ENCODE data around the gene SNX25. TPM values are rescaled to one million over a fixed set of nuclear protein-coding genes. Genes with fewer than 3 reads are reported as not detected.
"Not testable (repeated sequence)": the region's sequence is repeated elsewhere in the genome, so short reads cannot be mapped to it uniquely, and the experiment has no call there.

Gene SNX25
- 14.5 and 19.8 TPM in 2 replicates for total RNA-seq (2014; rRNA removed; shearing (Covaris generic))

DNA sequence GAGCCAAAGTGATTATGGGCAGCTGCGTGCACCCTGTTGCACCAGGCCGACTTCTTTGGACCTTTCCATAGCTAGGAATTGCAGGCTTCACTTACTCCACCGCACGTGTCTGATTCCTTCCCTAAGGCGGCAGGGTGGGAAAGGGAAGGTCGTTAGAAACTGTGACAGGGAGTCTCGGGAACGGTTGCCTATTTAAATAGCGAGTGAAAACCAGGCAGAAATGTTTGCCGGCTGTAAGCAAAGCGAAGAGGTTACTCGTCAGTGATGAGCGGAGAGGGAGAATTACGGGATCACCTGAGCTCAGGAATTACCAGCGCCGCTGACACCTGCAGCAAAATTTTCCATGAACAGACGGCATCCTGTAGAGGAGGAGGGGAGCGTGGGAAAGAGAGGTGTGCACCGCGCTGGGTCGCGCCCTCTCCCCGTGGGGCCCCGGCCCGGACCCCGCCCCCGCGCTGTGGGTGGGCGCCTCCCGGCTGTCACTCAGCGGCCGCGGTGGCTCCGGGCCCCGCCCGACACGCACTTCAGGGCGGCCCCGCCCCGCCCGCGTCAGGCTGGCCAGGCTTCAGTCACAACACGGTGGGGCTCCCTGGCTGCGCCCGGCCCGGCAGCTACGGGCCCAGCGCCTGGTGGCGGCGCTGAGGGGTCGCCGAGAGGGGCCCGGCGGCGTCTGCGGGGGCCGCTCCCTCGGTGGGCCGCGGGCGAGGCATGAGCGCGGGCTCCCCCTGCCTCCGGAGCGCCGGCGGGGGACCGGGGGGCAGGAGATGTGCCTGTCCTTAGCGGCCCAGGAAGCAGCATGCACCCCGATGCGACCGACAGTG lies at the start of gene SNX25:
TSS of gene SNX25 (plus strand) at position 568 of the 821 bp plus-strand sequence. CDS start at position 797, 229 bp downstream.
- peak; percentile 75 for DNase-seq (ENCODE audit: low read depth)

DNA sequence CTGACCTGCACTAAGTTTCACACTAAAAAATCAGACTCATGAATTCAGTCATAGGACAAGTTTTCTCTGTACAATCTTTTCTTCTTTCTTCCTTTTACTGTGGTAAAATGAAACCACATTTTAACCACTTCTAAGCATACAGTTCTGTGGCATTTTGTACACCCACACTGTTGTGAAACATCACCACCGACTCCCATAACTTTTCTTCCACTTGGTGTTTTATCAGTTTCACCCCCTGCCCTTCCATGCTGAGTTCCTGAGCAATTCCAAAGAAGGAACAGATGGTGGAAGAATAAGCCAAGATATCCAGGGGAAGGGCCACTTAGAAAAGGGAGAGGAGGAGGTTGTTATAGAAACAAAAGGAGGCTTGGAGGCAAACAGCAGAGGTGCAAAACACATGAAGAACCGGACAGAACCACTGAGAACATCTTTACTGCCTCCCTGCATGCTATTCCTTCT lies 43.8 kb upstream of the SNX25 start:
- peak; percentile 34 for DNase-seq (ENCODE audit: low read depth)

GRCh38 chr4:185167234-185167633 lies 42.2 kb upstream of the SNX25 start:
- DNase-seq (ENCODE audit: low read depth) = peak; percentile 16

- no peak for DNase-seq (ENCODE audit: low read depth)
These were observed 37.9 kb upstream of the SNX25 start for GRCh38 chr4:185171373-185172071.

DNA sequence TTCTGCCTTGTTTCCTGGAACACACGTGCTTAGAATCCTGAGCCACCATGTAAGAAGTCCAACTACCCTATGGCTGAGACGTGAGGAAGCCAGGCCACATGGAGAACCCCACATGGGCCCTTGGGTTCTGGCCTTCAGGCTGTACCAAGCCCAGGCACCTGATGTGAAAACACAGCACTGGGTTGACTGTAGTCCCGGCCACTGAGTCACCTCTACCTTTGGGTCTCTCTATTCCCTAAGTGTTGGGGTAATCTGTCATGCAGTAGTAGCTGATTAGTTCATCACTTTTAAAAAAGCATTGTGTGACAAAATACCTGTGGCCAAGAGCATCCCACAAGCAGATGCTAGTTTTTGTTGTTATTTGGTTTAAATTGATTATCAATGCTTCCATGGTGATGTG lies 29.9 kb upstream of the SNX25 start:
- DNase-seq (ENCODE audit: low read depth) = no peak

GRCh38 chr4:185182239-185182638 lies 27.2 kb upstream of the SNX25 start:
- DNase-seq (ENCODE audit: low read depth) = no peak

GRCh38 chr4:185183622-185184281 lies 25.6 kb upstream of the SNX25 start:
- peak; percentile 75 for DNase-seq (ENCODE audit: low read depth)

DNA sequence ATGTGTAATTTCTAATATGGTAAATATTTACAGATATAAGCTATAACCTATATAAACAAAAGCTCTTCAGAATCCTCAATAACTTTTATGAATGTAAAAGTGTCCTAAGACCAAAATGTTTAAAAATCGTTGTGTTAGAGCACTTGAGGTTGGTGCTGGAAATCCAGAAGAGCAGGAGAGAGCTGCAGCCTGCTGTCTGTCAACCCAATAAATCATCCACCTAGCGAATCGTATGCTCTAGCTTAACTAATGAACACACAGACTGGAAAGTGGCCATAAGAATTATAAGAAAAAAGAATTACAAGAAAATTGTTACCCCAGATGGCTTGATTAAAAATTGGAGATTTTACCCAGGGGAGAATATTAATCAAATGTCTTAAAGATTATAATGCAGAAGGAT lies 22.6 kb upstream of the SNX25 start:
- DNase-seq (ENCODE audit: low read depth) = no peak

- no peak for DNase-seq (ENCODE audit: low read depth)
These were observed 19.6 kb upstream of the SNX25 start for GRCh38 chr4:185189606-185190305.

DNA sequence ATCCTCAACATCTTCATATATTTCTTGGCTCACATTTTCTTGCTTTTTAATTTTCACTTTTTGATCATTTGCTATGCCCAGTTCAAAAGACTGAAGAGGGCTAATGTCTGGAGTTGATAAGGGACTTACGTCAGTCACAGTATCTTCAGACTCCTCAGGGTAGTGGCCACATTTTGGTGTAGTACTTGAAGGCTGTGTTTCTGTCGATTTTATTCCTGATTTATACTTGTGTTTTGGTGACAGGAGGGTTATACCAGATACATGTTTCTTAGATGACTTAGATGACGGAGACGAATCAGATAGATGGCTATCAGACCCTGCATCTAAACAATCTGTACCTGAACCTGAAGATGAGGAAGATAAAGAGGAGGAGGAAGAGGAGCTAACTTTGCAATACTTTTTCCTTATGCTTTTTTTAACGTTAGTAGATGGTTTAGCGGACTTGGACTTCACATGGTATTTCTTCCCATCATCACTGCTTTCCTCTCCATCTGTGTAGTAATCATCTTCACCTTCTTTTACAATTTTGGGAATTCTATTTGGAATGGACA lies 19.0 kb upstream of the SNX25 start:
- DNase-seq (ENCODE audit: low read depth) = no peak

DNA sequence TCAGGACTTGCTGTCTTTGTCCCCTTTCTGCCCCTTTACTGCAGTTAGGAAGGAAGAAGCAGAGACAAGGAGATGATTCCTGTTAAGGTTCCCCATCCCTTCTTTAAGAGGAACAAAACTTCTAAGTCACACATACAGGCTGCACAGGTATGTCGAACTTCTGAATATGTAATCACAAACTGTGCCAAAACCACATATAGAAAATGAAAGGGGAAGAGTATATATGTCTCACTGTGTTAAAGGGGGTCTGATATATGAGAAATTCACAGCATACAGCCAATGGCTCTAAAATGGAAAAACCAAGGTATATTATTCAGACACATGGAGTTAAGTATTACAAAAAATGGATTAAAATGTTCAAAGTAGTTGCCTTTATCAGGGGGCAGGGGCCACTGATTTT lies 17.3 kb upstream of the SNX25 start:
- no peak for DNase-seq (ENCODE audit: low read depth)

DNA sequence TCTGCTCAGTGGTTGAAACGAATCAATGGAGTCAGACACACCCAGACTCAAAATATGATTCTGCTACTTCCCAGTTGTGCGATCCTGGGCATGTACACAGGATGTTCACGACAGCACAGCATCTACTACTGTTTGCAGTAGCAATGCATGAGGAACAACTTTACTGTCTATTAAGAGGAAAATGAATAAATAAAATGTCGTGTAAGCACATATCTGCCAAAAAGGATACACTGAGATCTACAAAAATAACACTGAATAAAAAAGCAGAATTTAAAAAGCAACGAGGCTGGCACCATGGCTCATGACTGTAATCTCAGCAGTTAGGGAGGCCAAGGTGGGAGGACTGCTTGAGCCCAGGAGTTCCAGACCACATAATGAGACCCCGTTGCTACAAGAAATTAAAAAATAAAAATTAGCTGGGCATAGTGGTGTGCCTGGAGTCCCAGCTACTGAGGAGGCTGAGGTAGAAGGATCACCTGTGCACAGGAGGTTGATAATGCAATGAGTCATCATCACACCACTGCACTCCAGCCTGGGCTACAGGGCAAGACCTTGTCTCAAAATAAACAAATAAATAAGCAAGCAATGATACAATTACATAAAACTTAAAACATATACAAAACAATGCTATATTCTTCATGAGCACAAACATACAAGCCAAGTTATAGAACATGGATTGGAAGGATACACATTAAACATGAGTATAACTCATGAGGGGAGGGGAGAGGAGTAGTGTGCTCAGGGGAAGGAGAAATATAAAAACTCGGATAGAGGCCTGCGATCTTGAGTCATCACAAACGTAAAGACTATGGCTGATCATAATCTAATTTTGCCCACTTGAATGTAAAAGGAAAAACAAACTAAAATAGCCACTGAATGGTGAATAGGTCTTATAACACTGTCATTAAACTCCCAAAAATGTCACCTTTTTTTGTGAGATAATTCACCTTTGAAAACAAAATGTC lies 14.2 kb upstream of the SNX25 start:
- DNase-seq (ENCODE audit: low read depth) = no peak

DNA sequence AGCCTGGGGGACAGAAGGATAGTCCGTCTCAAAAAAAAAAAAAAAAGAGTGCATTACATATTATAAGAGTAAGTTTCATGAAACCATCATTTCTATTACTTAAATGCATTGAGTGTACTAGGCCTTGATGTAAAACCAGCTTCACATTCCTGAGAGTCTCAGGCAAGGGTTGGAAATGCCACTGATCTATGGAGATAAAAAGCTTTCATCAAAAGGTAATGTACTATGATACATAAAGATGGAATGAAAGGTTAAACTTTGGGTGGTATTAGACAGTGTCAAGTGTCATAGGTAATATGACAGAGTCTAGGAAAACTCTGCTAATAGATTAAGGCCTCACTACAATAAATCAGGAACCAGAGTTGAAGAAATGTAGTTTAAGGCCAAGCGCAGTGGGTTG lies 13.0 kb upstream of the SNX25 start:
- peak; percentile 18 for DNase-seq (ENCODE audit: low read depth)

- DNase-seq (ENCODE audit: low read depth) = not testable (repeated sequence)
These were observed 11.2 kb upstream of the SNX25 start for GRCh38 chr4:185198189-185198588.

- DNase-seq (ENCODE audit: low read depth) = peak; percentile 44
These were observed 7.1 kb upstream of the SNX25 start for GRCh38 chr4:185201977-185202962.

DNA sequence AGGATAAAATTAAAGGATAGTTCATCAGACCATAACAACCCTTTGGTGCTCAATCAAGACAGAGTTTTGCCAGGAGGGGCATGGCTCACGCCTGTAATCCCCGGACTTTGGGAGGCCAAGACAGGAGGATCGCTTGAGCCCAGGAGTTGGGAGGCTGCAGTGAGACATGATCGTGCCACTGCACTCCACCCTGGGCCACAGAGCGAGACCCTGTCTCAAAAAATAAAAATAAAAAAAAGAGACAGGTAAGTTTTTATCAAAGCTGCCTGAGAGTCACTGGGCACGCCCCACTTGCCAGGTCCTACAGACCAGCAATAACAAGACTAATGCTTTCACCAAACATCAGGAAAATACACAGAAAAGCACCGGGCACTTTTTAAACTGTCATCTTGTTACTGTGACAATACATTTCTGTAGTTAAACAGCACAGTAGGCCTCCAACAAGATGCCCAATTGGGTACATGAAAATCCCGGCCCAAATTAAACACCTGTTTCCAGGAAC lies 6.4 kb upstream of the SNX25 start:
- no peak for DNase-seq (ENCODE audit: low read depth)

- peak; percentile 82 for DNase-seq (ENCODE audit: low read depth)
These were observed 5.7 kb upstream of the SNX25 start, which contains the start of gene CFAP97 for GRCh38 chr4:185203486-185204237. CFAP97 (minus strand) TSS chr4:185204000; CDS start chr4:185191196, 12,804 bp downstream.

Measured in M059J (cell line).